GM12878 (cell line): ENCODE results near the gene MACROD2.

Experiments
- CEBPB ChIP-seq, 2 experiments: fragments of 150-350 bp in 1 of 2; IDR thresholded peaks; 2 replicates each; pipeline ENCODE4 v1.6.1; 2012 to 2014; ENCODE audit warnings: low read depth in 2 of 2, low read length in 2 of 2, borderline replicate concordance in 1 of 2, inconsistent platforms in 1 of 2
- CREM ChIP-seq: IDR thresholded peaks from 2 replicates; pipeline ENCODE4 v1.6.1; 2014; ENCODE audit warnings: antibody characterized with exemption, low read depth
- CTCF ChIP-seq, 3 experiments: IDR thresholded peaks in 2 of 3; conservative IDR thresholded peaks in 1 of 3; 2 replicates each; pipeline ENCODE4 v1.5.1; 2011; ENCODE audit warnings: low read depth in 3 of 3, low read length in 3 of 3, mild to moderate bottlenecking in 3 of 3, control low read depth in 2 of 3, moderate library complexity in 2 of 3, inconsistent platforms in 1 of 3, mixed read lengths in 1 of 3; ENCODE audit not compliant: control insufficient read depth in 2 of 3, insufficient read depth in 1 of 3; ENCODE audit errors: extremely low read depth in 1 of 3
- CUX1 ChIP-seq: IDR thresholded peaks from 2 replicates; pipeline ENCODE4 v1.6.1; 2012; ENCODE audit warnings: improper control_type of control experiment, low read depth, low read length; ENCODE audit not compliant: insufficient replicate concordance
- EZH2 ChIP-seq: IDR thresholded peaks from 2 replicates; pipeline ENCODE4 v1.6.1; 2012; ENCODE audit warnings: low read depth, mild to moderate bottlenecking, control low read depth, inconsistent platforms, low read length, borderline replicate concordance; ENCODE audit not compliant: control insufficient read depth
- KAT2A ChIP-seq: conservative IDR thresholded peaks from 2 replicates; pipeline ENCODE4 v1.6.1; 2011; ENCODE audit warnings: low read depth, low read length; ENCODE audit not compliant: control insufficient read depth
- NFIC ChIP-seq: IDR thresholded peaks from 2 replicates; pipeline ENCODE4 v1.6.1; 2012; ENCODE audit warnings: low read depth, mild to moderate bottlenecking, inconsistent platforms, low read length, moderate library complexity
- POLR2A ChIP-seq: IDR thresholded peaks from 2 replicates; pipeline ENCODE4 v1.6.1; 2011; ENCODE audit warnings: low read depth, mild to moderate bottlenecking, low read length
- RCOR1 ChIP-seq: conservative IDR thresholded peaks from 2 replicates; pipeline ENCODE4 v1.6.1; 2012; ENCODE audit warnings: low read depth, low read length, improper control_type of control experiment
- SMARCA5 ChIP-seq: fragments of 450-650 bp; IDR thresholded peaks from 2 replicates; pipeline ENCODE4 v1.6.1; 2017; ENCODE audit warnings: mild to moderate bottlenecking
- STAT3 ChIP-seq: IDR thresholded peaks from 2 replicates; pipeline ENCODE4 v1.6.1; 2011; ENCODE audit warnings: low read depth, low read length, improper control_type of control experiment
- SUZ12 ChIP-seq: fragments of 200-600 bp; sonication (generic); IDR thresholded peaks from one replicate; pipeline ENCODE4 v1.6.1; 2018; ENCODE audit warnings: antibody characterized with exemption, mild to moderate bottlenecking; ENCODE audit not compliant: unreplicated experiment
- YBX1 ChIP-seq: fragments of 450-650 bp; IDR thresholded peaks from 2 replicates; pipeline ENCODE4 v1.6.1; 2016; ENCODE audit warnings: antibody characterized with exemption

- TF ChIP-seq KAT2A (no peak), NFIC (no peak), EZH2 (no peak), CUX1 (no peak), STAT3 (no peak), SUZ12 (no peak), CREM (no peak), SMARCA5 (no peak), CEBPB (IDR thresholded peaks at IDR 0.05; ENCODE audit: borderline replicate concordance in 1 of 2, low read depth in 2 of 2, low read length in 2 of 2) (no peak), CTCF (IDR thresholded peaks at IDR 0.05 in 2 of 3, conservative IDR thresholded peaks at IDR 0.05 in 1 of 3; ENCODE audit: control insufficient read depth in 2 of 3, extremely low read depth in 1 of 3, insufficient read depth in 1 of 3, low read depth in 3 of 3, low read length in 3 of 3) (no peak), RCOR1 (no peak), POLR2A (no peak), YBX1 (no peak)
These were observed 2055.1 kb downstream of the MACROD2 start for GRCh38 chr20:16050366-16050765.
